Testis (tissue), 3 donors: ENCODE results near the gene ANO1. TPM values are rescaled to one million over a fixed set of nuclear protein-coding genes. Genes with fewer than 3 reads are reported as not detected.

Experiments used
- DNase-seq: peaks from one replicate; pipeline ENCODE4 v3.0.0-alpha.2; 2019
- H3K27ac ChIP-seq, 2 donors: fragments of 200-600 bp; sonication (generic); one replicate each; pipeline ENCODE4 v1.5.1; 2019
- H3K27me3 ChIP-seq: fragments of 200-600 bp; sonication (generic); one replicate; pipeline ENCODE4 v1.5.1; 2019
- H3K36me3 ChIP-seq: fragments of 200-600 bp; sonication (generic); one replicate; pipeline ENCODE4 v1.5.1; 2017; ENCODE audit warnings: low read depth; ENCODE audit errors: missing control alignments
- H3K4me1 ChIP-seq: fragments of 200-600 bp; sonication (generic); one replicate; pipeline ENCODE4 v1.5.1; 2019
- H3K4me3 ChIP-seq, 2 donors: fragments of 200-600 bp; sonication (generic); one replicate each; pipeline ENCODE4 v1.5.1; 2017 to 2019
- H3K9me3 ChIP-seq: fragments of 200-600 bp; sonication (generic); one replicate; pipeline ENCODE4 v1.5.1; 2017
- CTCF ChIP-seq, 3 experiments: fragments of 450-650 bp in 2 of 3; fragments of 200-600 bp in 1 of 3; sonication (generic) in 1 of 3; IDR thresholded peaks; one replicate each; pipeline ENCODE4 v1.5.1; 2016 to 2019; ENCODE audit warnings: antibody characterized with exemption in 3 of 3, mild to moderate bottlenecking in 2 of 3, moderate library complexity in 1 of 3
- POLR2A ChIP-seq: fragments of 450-650 bp; IDR thresholded peaks from one replicate; pipeline ENCODE4 v1.6.1; 2017; ENCODE audit warnings: antibody characterized with exemption, mild to moderate bottlenecking, moderate library complexity
- WGBS, 2 donors: methylation state at CpG; one replicate each; pipeline ENCODE4 v1.1.5; 2018; 5-methylcytosine and 5-hydroxymethylcytosine counted together
- intact Hi-C: fragments of 100-400 bp; cut with DNase I; formaldehyde crosslinking; loops from one replicate; pipeline ENCODE4 v1.15.1; 2023; ENCODE audit warnings: low total_unique reads
- polyA plus RNA-seq: library from polyadenylated mRNA; stranded (reverse); fragments of 350-450 nt; fragmentation: Illumina TruSeq; extraction: RNeasy Lipid Tissue Mini Kit (QIAGEN cat#74804); gene quantifications from one replicate; pipeline ENCODE4 v1.2.3, GENCODE V29; 2014; ENCODE audit warnings: low read depth, low replicate concordance; ENCODE audit not compliant: insufficient read depth
- total RNA-seq, 2 donors: library from RNA; depleted of rRNA; stranded (reverse); fragments of >200 nt; gene quantifications; one replicate each; pipeline ENCODE4 v1.2.3, GENCODE V29; 2016

ANO1 gene
- total and polyA plus RNA-seq, 3 donors from 2014 or later, result 10.3 to 42.7 (median 25.4) TPM

DNA sequence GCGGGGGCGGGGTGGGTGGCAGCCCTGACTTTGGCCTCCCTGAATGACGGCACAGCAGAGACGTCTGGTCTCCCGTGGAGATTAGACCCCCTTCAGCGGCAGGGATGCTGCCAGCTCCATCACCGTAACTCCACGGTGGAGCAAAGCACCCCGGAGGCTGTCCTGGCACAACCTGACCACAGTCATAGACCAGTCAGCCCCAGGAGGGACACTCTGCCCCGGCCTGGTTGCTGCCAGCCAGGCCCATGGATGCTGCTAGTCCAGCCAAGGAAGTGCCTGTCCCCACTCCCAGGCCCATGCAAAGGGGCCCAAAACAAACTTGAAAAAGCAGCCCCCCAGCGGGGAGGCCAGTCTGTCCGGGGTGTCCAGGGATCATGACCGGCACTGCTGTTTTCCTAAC is 11.5 kb upstream of the ANO1 start:
- intact Hi-C loops, result no loop called here
- no peaks in the 10 kb centered on the region for H3K27me3 ChIP-seq
- WGBS, 2 donors, result 90 to 93% methylated on average over 5 to 13 of the region's 13 CpGs
- no peak for DNase-seq
- no peak overlapping the region for H3K4me3 ChIP-seq
- no peaks in the 10 kb centered on the region for H3K36me3 ChIP-seq
- no peak overlapping the region for H3K27ac ChIP-seq
- no peaks in the 10 kb centered on the region for H3K4me1 ChIP-seq
- no peaks in the 10 kb centered on the region for H3K9me3 ChIP-seq
- TF ChIP-seq POLR2A, result no peak
- TF ChIP-seq CTCF (IDR thresholded peaks at IDR 0.05), result no peak

GRCh38 chr11:70067036-70067435 is 11.1 kb upstream of the ANO1 start:
- Histone ChIP-seq H3K36me3 (no peaks in the 10 kb centered on the region), H3K9me3 (no peaks in the 10 kb centered on the region), H3K4me1 (no peaks in the 10 kb centered on the region), H3K27me3 (no peaks in the 10 kb centered on the region), H3K27ac (no peak overlapping the region), H3K4me3 (no peak overlapping the region)
- WGBS, 2 donors, result 95% methylated on average over 8 of the region's 8 CpGs
- intact Hi-C loops, result no loop called here
- DNase-seq, result no peak
- TF ChIP-seq CTCF (IDR thresholded peaks at IDR 0.05) (no peak), POLR2A (no peak)

DNA sequence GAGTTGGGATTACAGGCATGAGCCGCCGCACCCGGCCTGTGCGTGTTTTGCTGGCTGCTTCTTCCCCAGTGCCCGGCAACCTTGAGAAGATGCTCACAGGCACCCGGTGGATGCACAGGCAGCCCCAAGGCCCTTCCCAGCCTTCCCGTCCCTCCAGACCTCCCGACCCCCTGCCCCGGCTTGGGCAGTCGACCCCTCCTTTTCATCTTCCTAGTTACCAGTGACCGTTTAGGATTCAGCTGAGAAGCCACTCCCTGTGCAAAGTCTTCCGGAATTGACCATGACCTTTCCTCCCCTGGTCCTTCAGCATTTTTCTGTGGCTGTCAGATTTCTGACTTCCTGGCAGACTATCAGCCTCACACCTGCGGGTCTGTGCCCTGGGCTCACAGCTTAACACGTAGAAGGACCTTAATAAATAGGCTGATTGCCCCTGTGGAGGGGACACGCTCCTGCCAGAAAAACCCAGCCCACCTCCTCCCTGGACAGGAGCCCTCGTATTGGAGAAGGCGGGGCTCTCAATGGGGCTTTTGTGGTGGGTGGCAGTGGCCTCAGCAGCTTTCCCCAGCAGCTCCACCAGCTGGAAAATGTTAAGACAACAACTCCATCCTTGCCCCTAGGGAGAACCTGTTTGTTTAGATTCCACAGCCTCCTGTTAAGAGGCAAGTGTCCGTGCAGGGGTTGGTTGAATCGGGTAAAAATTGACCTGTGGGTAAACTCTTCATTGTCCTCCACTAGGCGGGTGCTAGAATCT is 10.4 kb upstream of the ANO1 start:
- Histone ChIP-seq H3K27ac (no peak overlapping the region), H3K9me3 (no peaks in the 10 kb centered on the region), H3K36me3 (no peaks in the 10 kb centered on the region), H3K27me3 (no peaks in the 10 kb centered on the region), H3K4me1 (no peaks in the 10 kb centered on the region), H3K4me3 (no peak overlapping the region)
- intact Hi-C loops, result no loop called here
- DNase-seq, result no peak
- 52 to 58% methylated on average over 20 of the region's 20 CpGs for WGBS, 2 donors
- TF ChIP-seq CTCF (IDR thresholded peaks at IDR 0.05) (no peak), POLR2A (no peak)

DNA sequence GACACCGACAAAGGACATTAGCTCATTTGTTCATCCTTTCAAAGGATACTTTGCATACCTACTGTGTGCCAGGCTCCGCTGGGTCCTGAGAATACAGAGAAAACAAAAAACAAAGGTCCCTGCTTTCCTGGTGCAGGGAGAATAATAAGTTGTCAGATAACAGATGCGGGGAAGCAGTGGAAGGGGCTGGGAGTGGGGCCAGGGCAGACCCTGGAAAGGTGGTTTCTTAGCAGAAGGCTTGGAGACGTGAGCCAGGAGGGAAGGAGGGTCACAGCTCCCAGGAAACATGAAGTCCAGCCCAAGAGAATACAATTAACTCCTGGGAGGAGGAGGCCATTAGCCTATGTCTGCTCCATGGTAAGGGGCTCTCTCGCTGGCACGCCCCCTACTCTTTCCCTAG is 9.8 kb upstream of the ANO1 start:
- 68 to 74% methylated on average over 6 of the region's 6 CpGs for WGBS, 2 donors
- no peaks in the 10 kb centered on the region for H3K4me1 ChIP-seq
- DNase-seq, result no peak
- intact Hi-C loops, result no loop called here
- no peaks in the 10 kb centered on the region for H3K36me3 ChIP-seq
- H3K27ac ChIP-seq, result no peak overlapping the region
- TF ChIP-seq CTCF (IDR thresholded peaks at IDR 0.05), result no peak
- no peak for TF ChIP-seq POLR2A
- no peak overlapping the region for H3K4me3 ChIP-seq
- no peaks in the 10 kb centered on the region for H3K9me3 ChIP-seq
- no peaks in the 10 kb centered on the region for H3K27me3 ChIP-seq

- Histone ChIP-seq H3K27me3 (no peaks in the 10 kb centered on the region), H3K36me3 (no peaks in the 10 kb centered on the region), H3K9me3 (no peaks in the 10 kb centered on the region), H3K4me3 (no peak overlapping the region), H3K4me1 (no peaks in the 10 kb centered on the region), H3K27ac (no peak overlapping the region)
- intact Hi-C loops, result no loop called here
- TF ChIP-seq CTCF (IDR thresholded peaks at IDR 0.05), result no peak
- TF ChIP-seq POLR2A, result no peak
- WGBS, 2 donors, result 90 to 100% methylated on average over 2 of the region's 2 CpGs
- no peak for DNase-seq
Measured at GRCh38 chr11:70068950-70069349, 9.2 kb upstream of the ANO1 start.
